ENCODE results near the gene JOSD1. TPM values are rescaled to one million over a fixed set of nuclear protein-coding genes. Genes with fewer than 3 reads are reported as not detected.

Gene JOSD1
- total and polyA plus RNA-seq, 4 donors: 17.8 to 64.0 (median 43.8) TPM

- peaks cover 40 to 61% (median 45%) of the 10 kb centered on the region in 4 donors for H3K36me3 ChIP-seq (ENCODE audit: control insufficient read depth in 4 of 4, insufficient read depth in 4 of 4, low read length in 4 of 4)
- H3K4me3 ChIP-seq: no peak overlapping the region
- ATAC-seq (ENCODE audit: insufficient read depth, low FRiP score) (no peak), DNase-seq (no peak)
- H3K9ac ChIP-seq (ENCODE audit: insufficient read depth in 1 of 2, low read length in 2 of 2): no peak overlapping the region
- no peak for TF ChIP-seq CTCF (IDR thresholded peaks at IDR 0.05; ENCODE audit: control extremely low read depth, extremely low read depth)
- H3K4me1 ChIP-seq (ENCODE audit: control insufficient read depth in 5 of 5, insufficient read depth in 5 of 5, low read length in 5 of 5): peaks cover 0 to 2% (median 0%) of the 10 kb centered on the region in 5 donors
- H3K27ac ChIP-seq (ENCODE audit: low read depth in 1 of 2, low read length in 1 of 2): no peak overlapping the region
- 94 to 97% methylated on average over 7 of the region's 7 CpGs for WGBS, 2 donors
- no peaks in the 10 kb centered on the region for H3K27me3 ChIP-seq (ENCODE audit: control insufficient read depth in 3 of 3, insufficient read depth in 3 of 3, low read length in 2 of 3)
- peaks cover 0 to 1% (median 0%) of the 10 kb centered on the region in 4 donors for H3K9me3 ChIP-seq (ENCODE audit: control insufficient read depth in 4 of 4, insufficient read depth in 3 of 4, low read length in 3 of 4)
Observed at GRCh38 chr22:38721551-38721950, 20.8 kb upstream of the JOSD1 start.

- ATAC-seq (ENCODE audit: insufficient read depth, low FRiP score): no peak
Observed at GRCh38 chr22:38720350-38720749, 19.6 kb upstream of the JOSD1 start.

GRCh38 chr22:38719196-38719595 is 18.5 kb upstream of the JOSD1 start:
- peaks cover 22 to 43% (median 33%) of the 10 kb centered on the region in 4 donors for H3K36me3 ChIP-seq (ENCODE audit: control insufficient read depth in 4 of 4, insufficient read depth in 4 of 4, low read length in 4 of 4)
- H3K27me3 ChIP-seq (ENCODE audit: control insufficient read depth in 3 of 3, insufficient read depth in 3 of 3, low read length in 2 of 3): no peaks in the 10 kb centered on the region
- H3K4me3 ChIP-seq: no peak overlapping the region
- ATAC-seq (ENCODE audit: insufficient read depth, low FRiP score) (no peak), DNase-seq (no peak)
- H3K27ac ChIP-seq (ENCODE audit: low read depth in 1 of 2, low read length in 1 of 2): no peak overlapping the region
- peaks cover 0 to 1% (median 0%) of the 10 kb centered on the region in 4 donors for H3K9me3 ChIP-seq (ENCODE audit: control insufficient read depth in 4 of 4, insufficient read depth in 3 of 4, low read length in 3 of 4)
- H3K4me1 ChIP-seq (ENCODE audit: control insufficient read depth in 5 of 5, insufficient read depth in 5 of 5, low read length in 5 of 5): peaks cover 0 to 12% (median 0%) of the 10 kb centered on the region in 5 donors
- no peak overlapping the region for H3K9ac ChIP-seq (ENCODE audit: insufficient read depth in 1 of 2, low read length in 2 of 2)
- 93% methylated on average over 6 of the region's 6 CpGs for WGBS, 2 donors
- TF ChIP-seq CTCF (IDR thresholded peaks at IDR 0.05; ENCODE audit: control extremely low read depth, extremely low read depth): no peak

More at GRCh38 chr22:38720350-38720749, 19.6 kb upstream of the JOSD1 start:
- H3K27me3 ChIP-seq (ENCODE audit: control insufficient read depth in 3 of 3, insufficient read depth in 3 of 3, low read length in 2 of 3): no peaks in the 10 kb centered on the region
- peaks cover 28 to 53% (median 40%) of the 10 kb centered on the region in 4 donors for H3K36me3 ChIP-seq (ENCODE audit: control insufficient read depth in 4 of 4, insufficient read depth in 4 of 4, low read length in 4 of 4)
- no peak for TF ChIP-seq CTCF (IDR thresholded peaks at IDR 0.05; ENCODE audit: control extremely low read depth, extremely low read depth)
- H3K9ac ChIP-seq (ENCODE audit: insufficient read depth in 1 of 2, low read length in 2 of 2): no peak overlapping the region
- no peak for DNase-seq
- no peak overlapping the region for H3K27ac ChIP-seq (ENCODE audit: low read depth in 1 of 2, low read length in 1 of 2)
- 77 to 91% methylated on average over 3 of the region's 3 CpGs for WGBS, 2 donors
- peaks cover 0 to 6% (median 0%) of the 10 kb centered on the region in 5 donors for H3K4me1 ChIP-seq (ENCODE audit: control insufficient read depth in 5 of 5, insufficient read depth in 5 of 5, low read length in 5 of 5)
- H3K9me3 ChIP-seq (ENCODE audit: control insufficient read depth in 4 of 4, insufficient read depth in 3 of 4, low read length in 3 of 4): peaks cover 0 to 1% (median 0%) of the 10 kb centered on the region in 4 donors
- H3K4me3 ChIP-seq: no peak overlapping the region

- H3K27me3 ChIP-seq (ENCODE audit: control insufficient read depth in 3 of 3, insufficient read depth in 3 of 3, low read length in 2 of 3): no peaks in the 10 kb centered on the region
- ATAC-seq (ENCODE audit: insufficient read depth, low FRiP score) (peak; percentile 78), DNase-seq (no peak)
- H3K4me1 ChIP-seq (ENCODE audit: control insufficient read depth in 5 of 5, insufficient read depth in 5 of 5, low read length in 5 of 5): peaks cover 0 to 16% (median 3%) of the 10 kb centered on the region in 5 donors
- H3K9me3 ChIP-seq (ENCODE audit: control insufficient read depth in 4 of 4, insufficient read depth in 3 of 4, low read length in 3 of 4): peaks cover 0 to 1% (median 0%) of the 10 kb centered on the region in 4 donors
- no peak for TF ChIP-seq CTCF (IDR thresholded peaks at IDR 0.05; ENCODE audit: control extremely low read depth, extremely low read depth)
- no peak overlapping the region for H3K27ac ChIP-seq (ENCODE audit: low read depth in 1 of 2, low read length in 1 of 2)
- 37 to 63% methylated on average over 6 of the region's 6 CpGs for WGBS, 2 donors
- peaks cover 18 to 36% (median 30%) of the 10 kb centered on the region in 4 donors for H3K36me3 ChIP-seq (ENCODE audit: control insufficient read depth in 4 of 4, insufficient read depth in 4 of 4, low read length in 4 of 4)
- H3K4me3 ChIP-seq: no peak overlapping the region
- no peak overlapping the region for H3K9ac ChIP-seq (ENCODE audit: insufficient read depth in 1 of 2, low read length in 2 of 2)
Observed at GRCh38 chr22:38718414-38718813, 17.7 kb upstream of the JOSD1 start.

All from lung (tissue), 12 donors.